GM19452 (cell line): Measurements from ENCODE around the gene KLHL2.
A peak's percentile ranks its signal among the peaks of the same experiment; 100 is the strongest.
"Not testable (repeated sequence)": the region's sequence is repeated elsewhere in the genome, so short reads cannot be mapped to it uniquely, and the experiment has no call there.

Source experiments
- ATAC-seq: cut with Tn5 transposase; IDR thresholded peaks from one replicate; pipeline ENCODE4 v1.9.1; 2021; ENCODE audit not compliant: unreplicated experiment

The KLHL2 gene, protein sequence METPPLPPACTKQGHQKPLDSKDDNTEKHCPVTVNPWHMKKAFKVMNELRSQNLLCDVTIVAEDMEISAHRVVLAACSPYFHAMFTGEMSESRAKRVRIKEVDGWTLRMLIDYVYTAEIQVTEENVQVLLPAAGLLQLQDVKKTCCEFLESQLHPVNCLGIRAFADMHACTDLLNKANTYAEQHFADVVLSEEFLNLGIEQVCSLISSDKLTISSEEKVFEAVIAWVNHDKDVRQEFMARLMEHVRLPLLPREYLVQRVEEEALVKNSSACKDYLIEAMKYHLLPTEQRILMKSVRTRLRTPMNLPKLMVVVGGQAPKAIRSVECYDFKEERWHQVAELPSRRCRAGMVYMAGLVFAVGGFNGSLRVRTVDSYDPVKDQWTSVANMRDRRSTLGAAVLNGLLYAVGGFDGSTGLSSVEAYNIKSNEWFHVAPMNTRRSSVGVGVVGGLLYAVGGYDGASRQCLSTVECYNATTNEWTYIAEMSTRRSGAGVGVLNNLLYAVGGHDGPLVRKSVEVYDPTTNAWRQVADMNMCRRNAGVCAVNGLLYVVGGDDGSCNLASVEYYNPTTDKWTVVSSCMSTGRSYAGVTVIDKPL

DNA sequence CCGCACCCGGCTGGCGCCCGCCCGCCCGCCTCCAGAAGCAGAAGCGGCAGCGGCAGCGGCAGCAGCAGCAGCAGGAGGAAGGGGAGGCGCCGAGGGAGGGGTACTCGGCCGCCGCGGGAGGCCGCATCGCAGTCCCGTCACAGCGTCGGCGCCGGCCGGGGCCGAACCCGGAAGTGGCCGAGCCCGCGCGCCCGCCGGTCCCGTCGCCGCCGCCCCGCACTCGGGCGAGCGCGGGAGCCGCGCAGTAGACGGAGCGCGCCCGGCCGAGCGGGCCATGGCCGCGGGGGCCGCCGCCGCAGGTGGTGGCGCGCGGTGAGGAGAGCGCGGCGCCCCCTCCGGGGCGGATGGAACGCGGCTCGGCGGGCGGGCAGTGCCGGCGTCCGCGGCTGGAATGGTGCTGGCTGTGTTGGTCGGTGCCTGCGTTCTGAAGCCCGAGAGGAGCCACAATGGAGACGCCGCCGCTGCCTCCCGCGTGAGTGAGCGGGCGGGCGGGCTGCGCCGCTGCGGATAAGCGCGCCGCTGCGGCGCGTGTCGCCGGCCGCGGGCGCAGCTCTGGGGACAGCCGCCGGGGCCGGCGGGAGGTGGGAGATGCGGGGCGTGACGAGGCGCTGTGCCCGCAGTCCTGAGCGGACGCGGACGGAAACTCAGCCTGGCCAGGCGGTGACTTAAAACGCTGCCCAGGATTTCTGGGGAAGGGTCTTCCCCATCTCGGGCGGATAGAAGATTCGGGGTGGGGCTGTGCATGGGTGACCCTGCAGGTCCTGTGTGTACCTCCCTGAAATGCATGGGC is at the start of gene KLHL2:
KLHL2 (plus strand) TSS at position 131 of the 790 bp plus-strand sequence; CDS start at position 447, 316 bp downstream.
- peak; percentile 89 for ATAC-seq

DNA sequence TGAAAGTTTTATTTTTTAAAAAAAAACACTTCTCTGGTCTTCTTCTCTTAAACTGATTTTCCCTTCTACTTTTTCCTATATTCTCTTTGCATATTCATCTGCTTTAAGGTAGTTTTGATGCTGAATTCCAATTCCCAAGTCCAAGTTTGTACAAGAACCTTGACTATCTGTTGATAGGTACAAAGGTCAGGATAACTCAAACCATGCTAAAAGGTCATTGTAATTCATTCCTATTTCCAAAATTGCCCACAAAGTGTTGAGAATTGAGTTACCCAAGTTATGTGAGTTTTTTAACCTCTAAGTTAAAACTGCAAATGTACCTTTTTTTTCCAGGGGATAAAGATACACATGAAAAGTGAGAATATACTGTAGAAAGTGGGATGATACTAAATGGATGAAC is 48.6 kb upstream of the KLHL2 start:
- no peak for ATAC-seq

DNA sequence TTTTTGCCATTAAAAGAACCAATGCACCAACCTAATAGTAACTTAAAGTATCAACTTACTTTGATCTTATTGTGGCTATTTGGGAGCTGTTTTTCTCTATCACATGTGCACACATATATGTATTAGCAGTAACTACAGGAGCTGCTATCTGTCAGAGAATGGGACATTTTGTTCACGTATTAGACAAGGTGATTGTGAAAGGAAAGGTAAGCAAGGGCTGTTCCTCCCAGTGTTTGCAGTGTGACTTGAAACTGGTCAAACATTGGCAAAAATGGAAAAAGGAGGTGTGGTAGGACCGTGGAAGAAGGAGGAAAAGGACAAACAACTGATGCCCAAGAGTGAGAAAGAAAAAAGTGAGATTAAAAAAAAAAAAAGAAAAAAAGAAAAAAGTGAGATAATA is 43.1 kb upstream of the KLHL2 start:
- ATAC-seq: no peak

DNA sequence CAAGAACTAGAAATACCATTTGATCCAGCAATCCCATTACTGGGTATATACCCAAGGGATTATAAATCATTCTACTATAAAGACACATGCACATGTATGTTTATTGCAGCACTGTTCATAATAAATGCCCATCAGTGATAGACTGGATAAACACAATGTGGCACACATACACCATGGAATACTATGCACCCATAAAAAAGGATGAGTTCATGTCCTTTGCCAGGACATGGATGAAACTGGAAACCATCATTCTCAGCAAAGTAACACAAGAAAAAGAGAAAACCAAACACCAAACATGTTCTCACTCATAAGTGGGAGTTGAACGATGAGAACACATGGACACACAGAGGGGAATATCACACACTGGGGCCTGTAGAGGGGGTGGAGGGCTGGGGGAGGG is 40.5 kb upstream of the KLHL2 start:
- not testable (repeated sequence) for ATAC-seq

DNA sequence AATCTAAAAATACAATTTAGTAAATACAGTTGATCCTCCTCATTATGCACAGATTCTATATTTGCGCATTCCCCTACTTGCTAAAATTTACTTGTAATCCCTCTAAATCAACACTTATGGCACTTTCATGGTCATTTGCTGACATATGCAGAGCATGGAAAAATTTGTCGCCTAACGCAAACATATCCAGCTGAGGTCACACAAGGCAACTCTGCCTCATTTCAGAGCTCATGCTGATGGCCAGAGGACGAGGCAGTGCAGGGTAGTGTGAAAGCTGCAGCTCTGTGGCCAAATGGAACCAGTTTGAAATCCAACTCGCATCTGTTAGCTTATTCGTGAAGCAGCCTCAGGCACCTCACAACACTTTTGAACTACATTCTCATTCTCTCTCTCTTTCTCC is 39.7 kb upstream of the KLHL2 start:
- no peak for ATAC-seq

DNA sequence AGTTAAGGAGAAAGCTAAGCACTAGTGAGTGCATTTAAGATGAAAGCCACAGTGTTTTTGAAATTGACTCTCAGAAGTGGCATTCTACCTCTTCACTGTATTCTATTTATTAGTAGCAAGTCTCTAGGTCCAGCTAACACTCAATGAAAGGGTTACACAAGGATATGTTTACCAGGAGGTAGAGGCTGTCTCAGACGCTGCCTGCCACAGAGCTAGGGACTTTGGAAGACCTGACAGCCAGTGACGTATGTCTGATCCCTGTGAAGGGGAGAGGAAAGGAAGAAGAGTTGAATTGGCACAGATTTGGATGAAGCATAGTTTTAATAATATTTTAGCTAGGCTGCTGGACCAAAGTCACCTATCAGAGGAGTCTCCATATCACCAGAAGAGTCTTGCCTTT is 36.5 kb upstream of the KLHL2 start:
- ATAC-seq: no peak

DNA sequence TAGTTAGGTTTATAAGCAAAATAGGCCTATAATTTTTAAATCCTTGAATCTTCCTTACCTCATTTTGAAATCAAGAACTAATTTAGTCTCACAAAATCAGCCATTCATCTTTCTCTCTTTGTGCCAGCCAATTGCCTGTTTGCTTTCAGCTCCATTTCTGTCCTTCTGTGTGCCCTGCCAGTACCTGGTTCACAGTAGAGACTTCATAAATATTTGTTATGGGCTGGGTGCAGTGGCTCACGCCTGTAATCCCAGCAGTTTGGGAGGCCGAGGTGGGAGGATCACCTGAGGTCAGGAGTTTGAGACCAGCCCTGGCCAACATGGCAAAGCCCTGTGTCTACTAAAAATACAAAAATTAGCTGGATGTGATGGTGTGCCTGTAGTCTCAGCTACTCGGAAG is 31.9 kb upstream of the KLHL2 start:
- ATAC-seq: not testable (repeated sequence)

DNA sequence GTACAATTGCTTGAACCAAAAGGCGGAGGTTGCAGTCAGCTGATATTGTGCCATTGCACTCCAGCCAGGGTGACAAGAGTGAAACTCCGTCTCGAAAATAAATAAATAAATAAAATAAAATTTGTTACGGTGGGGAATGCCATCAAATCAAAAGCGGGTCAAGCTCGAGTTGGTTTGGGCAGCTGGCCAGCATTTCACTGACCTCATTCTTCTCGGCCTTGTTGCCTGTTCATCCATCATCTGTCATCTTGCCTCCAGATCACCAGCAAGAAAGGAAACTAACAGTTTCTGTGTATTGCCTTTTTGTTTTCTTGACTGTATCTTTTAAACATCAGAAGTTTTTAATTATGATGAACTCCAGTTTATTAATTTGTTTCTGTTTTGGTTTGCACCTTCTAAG is 31.5 kb upstream of the KLHL2 start:
- ATAC-seq: no peak

DNA sequence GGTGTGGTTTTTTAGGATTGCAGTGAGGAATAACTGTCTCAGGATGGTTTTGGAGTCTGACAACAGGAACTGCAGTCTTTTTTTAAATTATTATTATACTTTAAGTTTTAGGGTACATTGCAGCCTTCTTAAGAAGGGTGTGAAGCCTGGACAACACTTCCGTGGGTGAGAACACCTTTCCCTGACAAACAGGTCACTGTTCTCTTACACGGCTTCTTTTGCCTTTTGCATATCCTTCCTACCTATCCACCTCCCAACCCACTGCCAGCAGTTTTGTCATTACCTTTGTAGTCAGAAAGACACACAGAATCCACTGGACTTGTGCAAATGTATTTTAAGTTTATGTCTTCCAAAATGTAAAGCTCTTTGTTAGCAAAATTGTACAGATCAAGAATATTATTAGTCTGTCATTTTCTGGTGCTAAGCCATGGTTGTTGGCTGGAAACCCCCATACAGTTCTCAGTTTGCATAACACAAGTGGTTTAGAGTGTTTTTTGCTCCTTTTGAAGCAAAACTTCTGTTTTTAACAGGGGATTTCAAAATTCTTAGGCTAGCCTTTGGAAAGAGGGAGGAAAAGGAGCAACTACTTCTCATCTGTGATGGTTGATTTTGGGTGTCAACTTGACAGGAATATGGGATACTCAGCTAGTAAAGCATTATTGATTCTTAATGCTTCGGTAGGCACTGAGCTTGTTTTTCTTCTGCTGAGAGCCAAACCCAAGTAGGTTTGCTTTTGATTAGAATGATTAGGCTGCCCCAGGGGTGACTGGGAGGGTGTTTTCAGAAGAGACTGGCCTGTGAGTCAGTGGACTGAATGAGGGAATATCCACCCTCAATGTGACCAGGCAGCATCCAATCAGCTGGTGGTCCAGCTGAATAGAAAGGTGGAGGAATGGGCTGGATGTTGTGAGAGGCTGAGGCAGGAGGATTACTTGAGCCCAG is 29.4 kb upstream of the KLHL2 start:
- no peak for ATAC-seq

DNA sequence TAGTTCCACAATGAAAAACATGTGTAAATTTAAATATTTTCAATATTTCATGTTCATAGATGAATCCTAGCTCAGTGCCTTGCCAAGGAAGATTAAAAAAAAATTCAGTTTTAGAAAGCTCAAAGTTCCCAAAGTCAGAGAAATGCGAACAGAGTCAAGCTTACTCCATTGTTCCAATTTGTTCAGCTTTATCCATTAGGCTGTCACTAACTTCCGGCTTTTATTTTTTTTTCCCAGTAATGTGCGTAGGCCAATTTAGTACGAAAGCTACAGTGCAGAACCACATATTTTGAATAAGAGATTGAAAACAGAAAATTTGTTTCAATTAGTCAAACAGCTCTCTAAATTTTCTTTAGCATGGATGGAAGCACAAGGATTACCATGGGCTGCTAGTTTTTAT is 23.1 kb upstream of the KLHL2 start:
- no peak for ATAC-seq

DNA sequence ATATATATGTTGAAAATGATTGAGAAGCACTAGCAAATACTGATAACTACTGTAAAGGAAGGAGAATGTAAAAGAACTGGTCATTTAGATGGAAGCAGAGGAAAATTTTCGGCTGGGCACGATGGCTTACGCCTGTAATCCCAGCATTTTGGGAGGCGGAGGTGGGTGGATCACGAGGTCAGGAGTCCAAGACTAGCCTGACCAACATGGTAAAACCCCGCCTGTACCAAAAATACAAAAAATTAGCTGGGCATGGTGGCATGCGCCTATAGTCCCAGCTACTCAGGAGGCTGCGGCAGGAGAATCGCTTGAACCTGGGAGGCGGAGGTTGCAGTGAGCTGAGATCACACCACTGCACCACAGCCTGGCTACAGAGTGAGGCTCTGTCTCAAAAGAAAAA is 22.4 kb upstream of the KLHL2 start:
- ATAC-seq: not testable (repeated sequence)

DNA sequence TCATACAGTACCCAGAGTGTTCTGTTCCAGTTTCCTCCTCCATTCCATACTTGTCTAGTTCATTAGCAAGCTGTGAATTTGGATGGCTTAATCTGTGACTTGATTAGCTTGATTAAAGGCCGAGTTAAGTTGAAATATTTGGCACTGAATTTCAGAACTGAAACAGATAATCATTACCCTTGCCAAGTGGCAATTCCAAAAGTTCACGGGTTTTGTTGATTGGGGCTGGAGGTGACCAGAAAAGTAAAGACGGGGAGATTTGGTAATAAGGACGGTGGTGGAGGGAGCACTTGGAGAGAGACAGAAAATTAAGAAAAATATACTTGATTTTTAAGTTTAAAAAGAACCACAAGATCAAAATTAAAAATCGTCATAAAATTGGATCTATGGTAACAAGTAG is 21.9 kb upstream of the KLHL2 start:
- no peak for ATAC-seq

DNA sequence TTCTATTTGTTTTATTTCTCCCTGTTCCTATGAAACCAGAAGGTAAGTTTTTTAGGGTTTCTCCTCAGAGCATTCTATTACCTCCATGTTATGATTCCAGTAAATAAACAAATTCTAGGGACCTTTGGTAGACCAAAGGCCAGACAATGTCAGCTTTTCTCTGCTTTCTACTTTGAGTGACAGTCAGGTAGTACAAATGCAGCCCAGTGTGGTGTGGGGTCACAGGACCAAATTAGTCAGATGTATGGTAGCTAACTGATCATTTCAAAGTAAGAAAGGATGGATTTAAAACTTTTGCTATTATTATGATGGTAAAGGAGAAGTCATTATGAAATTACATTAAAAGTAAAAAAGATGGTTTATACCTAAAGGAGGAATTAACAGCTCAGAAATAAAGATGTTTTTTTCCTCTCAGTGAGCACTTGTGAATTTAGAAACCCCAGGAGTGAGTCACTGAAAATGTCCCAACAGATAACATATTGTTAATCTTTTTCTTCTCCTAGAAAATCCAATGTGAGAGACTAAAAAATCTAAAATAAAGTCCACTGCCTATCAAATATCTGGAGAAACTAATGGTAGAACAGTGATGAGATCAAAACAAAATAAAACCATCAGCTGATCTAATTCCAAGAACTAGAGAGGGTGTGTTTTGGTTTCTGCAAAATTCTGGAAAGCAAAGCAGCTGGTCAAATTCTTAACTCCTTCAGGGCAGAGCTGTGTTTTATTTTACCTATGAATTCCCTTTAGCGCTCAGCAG is 16.6 kb upstream of the KLHL2 start:
- no peak for ATAC-seq

DNA sequence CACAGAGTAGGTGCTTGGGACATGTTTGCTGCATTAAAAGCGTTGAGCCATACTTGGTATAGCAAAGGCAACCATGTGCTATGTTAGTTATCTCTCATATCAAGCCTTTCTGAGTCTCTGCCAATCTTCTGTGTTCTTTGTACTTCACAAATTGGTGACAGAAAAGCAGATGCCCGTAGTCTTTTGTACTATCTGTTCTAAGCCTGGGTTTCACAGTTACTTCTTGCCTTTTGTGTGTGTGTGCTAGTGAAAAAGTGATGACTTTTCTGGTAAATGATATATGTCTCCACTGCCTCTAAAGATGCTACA is 16.1 kb upstream of the KLHL2 start:
- ATAC-seq: no peak

DNA sequence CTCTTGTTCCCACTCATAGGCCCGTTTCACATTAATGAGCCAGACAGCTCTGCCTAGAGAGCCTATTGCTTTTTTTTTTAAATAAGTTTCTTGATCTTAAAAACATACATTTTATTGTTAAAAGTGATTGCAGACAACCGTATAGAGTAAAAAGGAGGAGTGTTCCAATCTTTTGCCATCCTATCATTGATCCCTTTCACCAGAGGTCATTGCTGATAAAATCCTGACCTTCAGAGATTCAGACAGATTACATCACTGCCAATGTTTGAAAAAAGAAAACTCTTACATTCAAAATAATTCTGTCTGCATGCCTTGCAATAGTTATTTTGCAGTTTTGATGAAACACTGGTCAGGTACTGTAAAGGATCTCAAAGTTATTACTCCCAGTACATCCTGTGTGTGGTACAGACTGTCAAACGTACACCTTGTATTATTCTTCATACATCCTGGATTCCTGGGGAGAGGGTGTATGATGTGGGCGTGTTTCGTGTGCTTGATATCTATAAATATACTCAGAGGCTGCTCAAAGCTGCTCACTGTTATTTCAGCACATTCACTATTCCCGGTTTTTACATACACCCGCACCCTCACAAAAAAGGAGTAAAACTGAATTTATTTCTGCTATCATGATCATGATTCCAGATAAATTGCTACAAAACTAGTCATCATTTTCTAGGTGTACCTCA is 15.4 kb upstream of the KLHL2 start:
- ATAC-seq: no peak

DNA sequence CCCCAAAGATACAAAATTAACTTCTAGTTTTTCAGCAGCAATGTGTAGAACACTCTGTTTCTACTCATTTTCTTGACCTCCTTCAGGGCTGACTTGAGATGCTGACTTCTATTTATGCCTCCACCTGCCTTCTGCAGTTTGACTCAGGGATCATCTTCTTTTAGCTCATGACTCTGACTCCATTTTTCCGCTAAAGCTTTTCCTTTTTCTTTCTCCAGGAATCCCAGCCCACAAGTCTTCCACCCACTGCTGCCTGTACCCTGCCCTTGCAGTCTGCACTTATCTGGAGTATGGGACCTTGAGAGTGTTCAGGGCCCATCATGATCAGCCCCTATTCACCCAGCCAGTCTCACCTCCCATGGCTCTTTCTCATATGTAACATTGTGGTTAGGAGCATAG is 14.9 kb upstream of the KLHL2 start:
- ATAC-seq: no peak

DNA sequence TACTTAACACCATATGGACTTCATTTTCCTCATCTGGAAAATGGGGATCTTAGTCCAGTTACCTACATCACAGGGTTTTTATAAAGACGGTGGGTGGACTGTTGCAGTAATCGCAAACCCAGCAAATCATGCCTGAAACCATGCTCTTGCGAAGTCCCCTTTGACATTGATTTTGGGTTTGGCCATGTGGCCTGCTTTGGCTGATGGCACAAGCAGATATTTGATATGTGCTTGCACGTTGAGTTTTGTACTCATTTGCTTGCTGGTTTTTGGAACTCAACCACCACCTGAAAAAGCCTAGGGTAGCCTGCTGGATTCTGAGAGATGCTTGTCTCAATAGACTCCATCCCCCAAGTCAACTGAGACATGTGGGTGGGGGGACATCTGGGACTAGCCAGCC is 14.4 kb upstream of the KLHL2 start:
- ATAC-seq: no peak

DNA sequence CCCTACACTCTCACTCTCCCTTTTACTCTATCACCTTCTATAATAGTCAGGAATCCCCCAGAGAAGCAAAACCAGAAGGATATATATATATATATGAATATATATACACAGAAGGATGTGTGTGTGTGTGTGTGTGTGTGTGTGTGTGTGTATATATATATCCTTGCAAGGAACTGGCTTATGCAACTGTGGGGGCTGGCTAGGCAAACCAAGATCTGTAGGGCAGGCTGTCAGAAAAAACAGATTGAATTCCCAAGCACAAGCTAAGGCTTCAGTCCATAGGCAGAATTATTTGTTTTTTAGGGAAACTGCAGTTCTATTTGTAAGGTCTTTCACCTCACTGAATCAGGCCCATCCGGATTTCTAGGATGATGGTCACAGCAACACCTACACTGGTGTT is 13.0 kb upstream of the KLHL2 start:
- ATAC-seq: no peak

DNA sequence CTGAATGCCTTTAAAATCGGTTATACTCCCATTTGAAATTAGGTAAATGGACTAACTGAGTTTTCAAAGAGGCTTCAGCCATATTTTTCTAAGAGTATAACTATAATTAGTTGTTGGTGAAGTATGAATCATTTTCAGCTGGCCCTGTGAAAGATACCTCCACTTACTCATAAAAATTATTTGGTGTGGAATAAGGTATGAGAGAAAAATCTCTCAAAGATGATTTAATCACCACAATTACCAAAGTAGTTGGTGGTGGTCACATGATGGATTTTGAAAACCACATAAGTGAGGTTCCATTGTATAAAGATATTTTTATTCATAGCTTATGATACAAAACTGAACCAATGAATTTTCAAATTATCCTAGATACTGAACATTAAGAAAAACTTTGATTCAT is 9.0 kb upstream of the KLHL2 start:
- ATAC-seq: no peak

DNA sequence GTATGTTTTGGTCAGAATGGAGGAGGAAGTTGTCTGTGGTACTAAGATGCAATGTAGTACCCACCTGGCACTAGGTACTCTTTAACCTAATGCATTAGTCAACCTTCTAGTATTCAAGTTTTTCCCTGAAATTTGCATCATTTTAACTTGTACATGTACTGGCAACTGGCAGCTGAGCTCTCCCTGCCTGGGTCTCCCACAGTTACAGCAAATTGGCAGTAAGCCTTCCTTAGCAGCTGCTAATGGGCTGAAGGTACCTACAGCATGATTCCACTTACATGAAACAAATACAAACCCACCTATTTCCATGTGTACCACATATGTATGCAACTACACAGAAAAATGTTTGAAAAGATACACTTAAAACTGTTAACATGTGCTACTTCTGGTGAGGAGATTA is 8.1 kb upstream of the KLHL2 start:
- ATAC-seq: no peak
